AG09319 (cell line): ENCODE measurements around the gene FAM13A.

Experiments used
- DNase-seq: peaks from one replicate; pipeline ENCODE4 v3.0.0-alpha.2; 2010; ENCODE audit warnings: low read depth; ENCODE audit errors: extremely low read depth
- CTCF ChIP-seq: IDR thresholded peaks from 2 replicates; pipeline ENCODE4 v1.5.1; 2011; ENCODE audit warnings: low read depth, mild to moderate bottlenecking, inconsistent platforms, low read length, moderate library complexity

The FAM13A gene

GRCh38 chr4:88969746-88970145, 87.2 kb downstream of the FAM13A start:
- DNase-seq = no peak
- TF ChIP-seq CTCF = no peak

GRCh38 chr4:88969271-88969670, 87.7 kb downstream of the FAM13A start:
- no peak for DNase-seq

GRCh38 chr4:88967883-88968331, 89.1 kb downstream of the FAM13A start:
- no peak for TF ChIP-seq CTCF
- no peak for DNase-seq

More at GRCh38 chr4:88969271-88969670, 87.7 kb downstream of the FAM13A start:
- TF ChIP-seq CTCF = no peak

DNA sequence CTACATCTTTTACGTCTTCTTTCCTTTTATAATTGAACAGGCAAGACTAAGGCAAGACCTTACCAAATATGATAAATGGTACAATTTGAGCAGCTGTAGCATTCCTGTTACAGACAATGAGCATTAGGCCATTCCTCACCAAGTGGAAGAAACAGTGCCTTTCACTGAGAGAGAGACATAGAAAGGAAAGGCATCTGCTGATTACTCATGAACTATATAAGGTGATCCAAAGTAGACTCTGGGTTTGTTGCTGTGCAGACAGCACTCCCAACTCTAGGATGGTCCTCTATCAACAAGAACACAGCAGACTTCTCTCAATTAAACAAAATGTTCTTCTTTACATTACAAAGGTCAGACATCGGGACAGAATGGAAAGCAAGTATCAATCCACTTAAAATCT, 91.9 kb downstream of the FAM13A start:
- no peak for TF ChIP-seq CTCF
- no peak for DNase-seq

DNA sequence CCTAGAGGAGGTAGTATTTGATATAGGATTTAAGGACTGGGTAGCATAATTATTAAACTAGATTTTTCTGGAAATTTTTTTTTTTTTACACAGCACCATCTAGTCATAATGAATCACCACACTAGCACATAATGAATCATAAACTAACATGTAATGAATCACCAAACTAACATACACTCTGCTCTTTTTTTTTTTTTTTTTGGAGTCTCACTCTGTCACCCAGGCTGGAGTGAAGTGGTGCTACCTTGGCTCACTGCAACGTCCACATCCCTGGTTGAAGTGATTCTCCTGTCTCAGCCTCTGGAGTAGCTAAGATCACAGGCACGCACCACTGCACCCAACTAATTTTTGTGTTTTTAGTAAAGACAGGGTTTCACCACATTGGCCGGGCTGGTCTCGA, 92.5 kb downstream of the FAM13A start:
- DNase-seq = no peak
- TF ChIP-seq CTCF = no peak

DNA sequence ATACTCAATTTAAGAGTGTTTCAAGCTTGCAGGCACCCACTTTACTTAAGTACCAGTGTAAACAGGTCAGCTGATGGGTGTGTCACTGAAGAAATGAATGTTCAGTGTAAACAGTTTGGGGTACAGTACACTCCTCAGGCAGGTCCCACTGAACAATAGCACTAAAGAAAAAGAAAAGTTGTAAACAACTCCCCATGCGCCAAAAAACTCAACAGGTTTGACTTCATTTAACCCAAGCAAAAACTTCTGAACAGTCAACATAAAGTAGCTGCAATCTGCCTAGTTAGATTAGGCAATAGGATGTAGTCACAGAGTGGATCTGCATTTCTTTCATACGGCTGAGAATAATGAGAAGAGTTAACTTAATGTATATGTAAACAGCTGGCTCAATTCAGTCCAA, 93.2 kb downstream of the FAM13A start:
- no peak for DNase-seq
- TF ChIP-seq CTCF = no peak

DNA sequence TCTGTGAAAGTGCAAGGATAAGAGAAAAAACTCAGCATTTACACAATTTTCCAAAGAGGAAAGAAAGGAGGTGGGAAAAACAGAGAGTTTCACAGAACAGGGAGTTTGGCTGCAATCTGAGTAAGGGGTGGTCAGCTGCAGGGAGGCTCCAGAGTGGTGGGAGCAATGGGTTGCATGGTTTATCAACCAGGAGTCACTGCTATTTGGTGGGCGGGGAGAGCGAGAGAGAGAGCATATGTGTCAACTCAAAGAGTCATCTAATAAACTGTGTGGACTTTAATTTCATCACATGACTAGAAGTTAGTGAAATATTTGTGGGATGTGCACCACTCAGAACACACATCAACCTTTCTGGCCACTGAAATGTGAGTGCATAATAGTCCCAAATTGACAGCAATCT, 94.6 kb downstream of the FAM13A start:
- DNase-seq = no peak
- no peak for TF ChIP-seq CTCF

DNA sequence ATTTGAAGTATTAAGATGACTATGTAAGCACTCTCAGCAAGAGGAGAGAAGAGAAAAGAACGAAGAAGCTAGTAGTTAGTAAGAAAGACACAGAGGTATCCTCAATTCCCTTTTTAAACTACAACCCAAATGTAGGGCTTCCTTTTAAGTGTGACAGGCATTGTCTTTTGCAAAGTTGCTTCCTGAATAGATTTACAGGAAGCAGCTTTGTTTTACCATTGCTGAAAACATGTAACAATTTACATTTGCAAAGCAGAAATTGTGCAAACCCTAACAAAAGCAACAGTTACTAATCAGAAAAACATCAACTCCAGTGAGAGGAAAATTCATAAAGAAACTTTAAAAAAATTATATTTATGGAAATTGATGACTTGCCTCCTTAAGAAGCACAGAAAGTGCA, 96.4 kb downstream of the FAM13A start:
- no peak for TF ChIP-seq CTCF
- no peak for DNase-seq
